SK-N-SH (cell line): ENCODE measurements around the gene PLOD3. TPM values are rescaled to one million over a fixed set of nuclear protein-coding genes. Genes with fewer than 3 reads are reported as not detected.

Experiments
- CTCF ChIA-PET: fragments of 300-600, 350-600 bp; formaldehyde crosslinking; extraction: SDS; loops from one replicate; lab custom pipeline; 2021; lab: Yijun Ruan, JAX
- POLR2A ChIA-PET: fragments of 350-600 bp; sonication (Branson Sonifier 250); formaldehyde crosslinking; extraction: SDS; loops from one replicate; lab custom pipeline; 2020; ENCODE audit warnings: antibody characterized with exemption, inconsistent platforms; lab: Yijun Ruan, JAX
- DNase-seq: peaks from one replicate; pipeline ENCODE4 v3.0.0; 2012
- H2AFZ ChIP-seq: fragments of 200-600 bp; sonication (generic); 2 replicates; pipeline ENCODE4 v1.8.1; 2016; ENCODE audit warnings: antibody characterized with exemption, mild to moderate bottlenecking, low read depth
- H3F3A ChIP-seq: fragments of 200-600 bp; sonication (generic); replicated peaks from 2 replicates; pipeline ENCODE3; 2016; ENCODE audit warnings: antibody characterized with exemption, mild to moderate bottlenecking; ENCODE audit not compliant: insufficient read depth
- H3K27ac ChIP-seq, 2 experiments: fragments of 200-500 bp in 1 of 2; fragments of 200-600 bp in 1 of 2; sonication (Bioruptor generic) in 1 of 2; sonication (generic), shearing (Covaris generic) in 1 of 2; 2 replicates each; pipeline versions ENCODE4 v1.5.1 to v1.6.1; 2014 to 2016; ENCODE audit warnings: low read depth in 2 of 2, inconsistent platforms in 1 of 2, low read length in 1 of 2, mild to moderate bottlenecking in 1 of 2, mixed read lengths in 1 of 2
- H3K27me3 ChIP-seq: fragments of 200-600 bp; sonication (generic), shearing (Covaris generic); 2 replicates; pipeline ENCODE4 v1.6.1; 2016; ENCODE audit warnings: mixed run types; ENCODE audit not compliant: insufficient read depth
- H3K36me3 ChIP-seq, 2 experiments: fragments of 200-500 bp in 1 of 2; fragments of 200-600 bp in 1 of 2; sonication (Bioruptor generic) in 1 of 2; sonication (generic) in 1 of 2; replicated peaks in 1 of 2; 2 replicates each; pipeline versions ENCODE3 to v1.5.1; 2014 to 2016; ENCODE audit warnings: low read length in 1 of 2, mild to moderate bottlenecking in 1 of 2; ENCODE audit not compliant: insufficient read depth in 2 of 2, control insufficient read depth in 1 of 2
- H3K4me1 ChIP-seq, 2 experiments: fragments of 200-500 bp in 1 of 2; fragments of 200-600 bp in 1 of 2; sonication (Bioruptor generic) in 1 of 2; sonication (generic), shearing (Covaris generic) in 1 of 2; 2 replicates each; pipeline versions ENCODE4 v1.5.1 to v1.6.1; 2014 to 2016; ENCODE audit warnings: low read depth in 1 of 2, low read length in 1 of 2, mixed run types in 1 of 2; ENCODE audit not compliant: insufficient read depth in 2 of 2, control insufficient read depth in 1 of 2
- H3K4me2 ChIP-seq: fragments of 200-600 bp; sonication (generic), shearing (Covaris generic); 2 replicates; pipeline ENCODE4 v1.6.1; 2017; ENCODE audit warnings: mixed run types
- H3K4me3 ChIP-seq, 2 experiments: fragments of 200-500 bp in 1 of 2; fragments of 200-600 bp in 1 of 2; sonication (Bioruptor generic) in 1 of 2; sonication (generic), shearing (Covaris generic) in 1 of 2; 2 replicates each; pipeline versions ENCODE4 v1.5.1 to v1.8.1; 2014 to 2016; ENCODE audit warnings: low read depth in 2 of 2, inconsistent platforms in 1 of 2, low read length in 1 of 2, mild to moderate bottlenecking in 1 of 2, mixed read lengths in 1 of 2, moderate library complexity in 1 of 2
- H3K79me2 ChIP-seq: fragments of 200-600 bp; sonication (generic); 2 replicates; pipeline ENCODE4 v1.8.1; 2017; ENCODE audit warnings: mild to moderate bottlenecking; ENCODE audit not compliant: insufficient read depth
- H3K9ac ChIP-seq: fragments of 200-600 bp; sonication (generic); 2 replicates; pipeline ENCODE4 v1.6.1; 2017; ENCODE audit warnings: mixed run types
- H3K9me2 ChIP-seq: fragments of 200-600 bp; sonication (generic); 2 replicates; pipeline ENCODE4 v1.6.1; 2017; ENCODE audit warnings: mixed run types
- H3K9me3 ChIP-seq: fragments of 200-600 bp; sonication (generic); 2 replicates; pipeline ENCODE4 v1.6.1; 2017; ENCODE audit warnings: mixed run types, mild to moderate bottlenecking, moderate library complexity
- H4K20me1 ChIP-seq: fragments of 200-600 bp; sonication (generic); 2 replicates; pipeline ENCODE4 v1.6.1; 2017; ENCODE audit warnings: mild to moderate bottlenecking, mixed run types; ENCODE audit not compliant: insufficient read depth
- EP300 ChIP-seq, 2 experiments: IDR thresholded peaks; 2 replicates each; pipeline versions ENCODE4 v1.4.0 to v1.6.1; 2012; ENCODE audit warnings: borderline replicate concordance in 1 of 2, low read depth in 1 of 2, low read length in 1 of 2
- FOSL2 ChIP-seq: IDR thresholded peaks from 2 replicates; pipeline ENCODE4 v1.4.0; 2012; ENCODE audit warnings: low read depth, mild to moderate bottlenecking, moderate library complexity, borderline replicate concordance
- FOXJ3 ChIP-seq: sonication (generic); formaldehyde crosslinking; IDR thresholded peaks from 2 replicates; pipeline ENCODE4 v1.5.1; 2020; ENCODE audit warnings: mild to moderate bottlenecking, missing genetic modification reagents
- FOXM1 ChIP-seq: IDR thresholded peaks from 2 replicates; pipeline ENCODE4 v1.4.0; 2012; ENCODE audit warnings: low read depth, mild to moderate bottlenecking
- GABPA ChIP-seq: IDR thresholded peaks from 2 replicates; pipeline ENCODE4 v1.4.0; 2012; ENCODE audit warnings: low read depth, mild to moderate bottlenecking
- NRF1 ChIP-seq: IDR thresholded peaks from 2 replicates; pipeline ENCODE4 v1.6.1; 2012; ENCODE audit warnings: low read depth, mild to moderate bottlenecking, low read length
- PBX3 ChIP-seq: IDR thresholded peaks from 2 replicates; pipeline ENCODE4; 2012
- POLR2AphosphoS5 ChIP-seq: IDR thresholded peaks from 2 replicates; pipeline ENCODE4 v1.6.1; 2012; ENCODE audit warnings: low read depth, low read length
- RAD21 ChIP-seq: IDR thresholded peaks from 2 replicates; pipeline ENCODE4 v1.6.1; 2012; ENCODE audit warnings: mild to moderate bottlenecking, low read length
- REST ChIP-seq: IDR thresholded peaks from 2 replicates; pipeline ENCODE4 v1.6.1; 2012; ENCODE audit warnings: mild to moderate bottlenecking, low read depth, low read length, moderate library complexity
- RXRA ChIP-seq: IDR thresholded peaks from 2 replicates; pipeline ENCODE4 v1.4.0; 2012; ENCODE audit warnings: low read depth, mild to moderate bottlenecking, borderline replicate concordance
- SMC3 ChIP-seq: IDR thresholded peaks from 2 replicates; pipeline ENCODE4 v1.6.1; 2012; ENCODE audit warnings: low read depth, low read length, improper control_type of control experiment
- TEAD4 ChIP-seq: IDR thresholded peaks from 2 replicates; pipeline ENCODE4 v1.4.0; 2012; ENCODE audit warnings: mild to moderate bottlenecking, borderline replicate concordance; ENCODE audit not compliant: insufficient read depth
- USF1 ChIP-seq: IDR thresholded peaks from 2 replicates; pipeline ENCODE4 v1.4.0; 2012; ENCODE audit warnings: low read depth, borderline replicate concordance
- YY1 ChIP-seq: IDR thresholded peaks from 2 replicates; pipeline ENCODE4 v1.4.0; 2012; ENCODE audit warnings: low read depth, mild to moderate bottlenecking
- ZBTB33 ChIP-seq: IDR thresholded peaks from 2 replicates; pipeline ENCODE4 v1.4.0; 2012; ENCODE audit warnings: low read depth, borderline replicate concordance
- WGBS: methylation state at CpG from one replicate; pipeline ENCODE4 v1.1.6; 2017; ENCODE audit warnings: low lambda C conversion rate; 5-methylcytosine and 5-hydroxymethylcytosine counted together
- polyA plus RNA-seq, 3 experiments: library from polyadenylated mRNA; depleted of rRNA; stranded (reverse); fragments of >200 nt; gene quantifications; 2 replicates each; pipeline ENCODE4 v1.2.3, GENCODE V29; 2012

PLOD3 gene
- polyA plus RNA-seq, 1 of the 3 experiments (the other 2 are of a cell fraction): 276 TPM

GRCh38 chr7:101236292-101236835, 19.0 kb upstream of the PLOD3 start:
- Histone ChIP-seq H4K20me1 (no peaks in the 10 kb centered on the region), H3K9me2 (no peaks in the 10 kb centered on the region), H2AFZ (no peak overlapping the region), H3K36me3 (peaks cover 13 to 49% of the 10 kb centered on the region in 2 experiments), H3K4me1 (peaks cover 0 to 5% of the 10 kb centered on the region in 2 experiments; a peak in 1 of 4 replicates), H3K9me3 (no peaks in the 10 kb centered on the region), H3K27ac (no peak overlapping the region), H3F3A (no peaks in the 10 kb centered on the region), H3K9ac (no peak overlapping the region), H3K79me2 (peaks cover 9% of the 10 kb centered on the region; the same call in 1 of the 2 replicates), H3K27me3 (no peaks in the 10 kb centered on the region), H3K4me2 (no peak overlapping the region), H3K4me3 (no peak overlapping the region)
- POLR2A ChIA-PET: interaction anchor here (0.6 to 1.2 kb wide), 3 partner anchors 19 to 155 kb away, joined by 3 to 7 read pairs (median 4); partner anchors contain the start of genes PLOD3 and ZNHIT1
- TF ChIP-seq YY1: no peak
- TF ChIP-seq FOXM1: no peak
- no peak for TF ChIP-seq FOXJ3 (CRISPR knock-in tag)
- TF ChIP-seq SMC3: no peak
- TF ChIP-seq RXRA: no peak
- WGBS: 96% methylated on average over 21 of the region's 21 CpGs
- peak; percentile 27 for DNase-seq
- CTCF ChIA-PET: interaction anchor here (0.7 to 4.7 kb wide), 5 partner anchors 10 to 306 kb away, joined by 3 to 30 read pairs (median 4); no protein-coding TSS in a partner anchor

- peaks cover 7 to 43% of the 10 kb centered on the region in 2 experiments for H3K36me3 ChIP-seq
- no peaks in the 10 kb centered on the region for H3K9me2 ChIP-seq
- ChIA-PET CTCF (interaction anchor here (0.7 to 4.7 kb wide), 15 partner anchors 8 to 307 kb away, joined by 3 to 30 read pairs (median 4); partner anchors contain the start of genes PLOD3 and ZNHIT1), POLR2A (interaction anchor here (0.7 to 3.4 kb wide), 4 partner anchors 9 to 18 kb away, joined by 3 to 15 read pairs (median 4); partner anchors contain the start of gene ZNHIT1)
- H3K9ac ChIP-seq: no peak overlapping the region
- TF ChIP-seq FOXM1: no peak
- TF ChIP-seq GABPA: no peak
- no peak for TF ChIP-seq NRF1
- TF ChIP-seq FOXJ3 (CRISPR knock-in tag): no peak
- no peak for TF ChIP-seq TEAD4
- no peak for TF ChIP-seq RAD21
- no peak for TF ChIP-seq ZBTB33
- no peak for TF ChIP-seq FOSL2
- TF ChIP-seq POLR2AphosphoS5: no peak; the same call in 1 of the 2 replicates
- no peak for TF ChIP-seq EP300 (IDR thresholded peaks at IDR 0.05; ENCODE audit: borderline replicate concordance in 1 of 2, low read depth in 1 of 2, low read length in 1 of 2)
- TF ChIP-seq USF1: no peak
- no peak for TF ChIP-seq REST
- TF ChIP-seq PBX3: no peak
- DNase-seq: no peak
- no peaks in the 10 kb centered on the region for H3K27me3 ChIP-seq
- H3K79me2 ChIP-seq: peaks cover 1% of the 10 kb centered on the region; the same call in 1 of the 2 replicates
- H3K4me1 ChIP-seq: peaks cover 0 to 5% of the 10 kb centered on the region in 2 experiments; a peak in 1 of 4 replicates
- H3K4me2 ChIP-seq: no peak overlapping the region
- peaks cover 3% of the 10 kb centered on the region for H3F3A ChIP-seq
- WGBS: 93% methylated on average over 9 of the region's 9 CpGs
- H2AFZ ChIP-seq: no peak overlapping the region
- H4K20me1 ChIP-seq: no peaks in the 10 kb centered on the region
- H3K27ac ChIP-seq: no peak overlapping the region
- H3K9me3 ChIP-seq: no peaks in the 10 kb centered on the region
- H3K4me3 ChIP-seq: no peak overlapping the region
Measured at GRCh38 chr7:101235522-101235921, 18.1 kb upstream of the PLOD3 start.
